HL-60/S4 treated with phorbol 12-myristate 13-acetate at 8.2 ng/mL for 4 days and 3 days (cell line): ENCODE results near the gene FCRLA.
"Not testable (repeated sequence)": the region's sequence is repeated elsewhere in the genome, so short reads cannot be mapped to it uniquely, and the experiment has no call there.

Source experiments
- in situ Hi-C: fragments of 300-500 bp; cut with MboI; formaldehyde crosslinking; loops from 2 replicates; pipeline ENCODE4 v1.15.0; 2022; ENCODE audit warnings: low sequenced_read_pairs

Gene FCRLA

GRCh38 chr1:161706482-161707347 is at the start of gene FCRLA:
FCRLA (plus strand) TSS chr1:161707229; CDS start chr1:161707265, 36 bp downstream.
- in situ Hi-C loops, result no loop called here

GRCh38 chr1:161658524-161658923 is 48.5 kb upstream of the FCRLA start:
- in situ Hi-C loops, result not testable (repeated sequence)

- in situ Hi-C loops, result not testable (repeated sequence)
Observed at GRCh38 chr1:161661660-161662311, 45.2 kb upstream of the FCRLA start.

GRCh38 chr1:161662684-161663339 is 44.2 kb upstream of the FCRLA start, which contains the start of gene FCGR2B:
FCGR2B (plus strand) TSS chr1:161663143; CDS start chr1:161663242, 99 bp downstream.
- in situ Hi-C loops, result not testable (repeated sequence)

- in situ Hi-C loops, result not testable (repeated sequence)
Observed at GRCh38 chr1:161663569-161663968, 43.5 kb upstream of the FCRLA start.

GRCh38 chr1:161664689-161665088 is 42.3 kb upstream of the FCRLA start:
- in situ Hi-C loops, result not testable (repeated sequence)

GRCh38 chr1:161671045-161672020 is 35.7 kb upstream of the FCRLA start:
- in situ Hi-C loops, result not testable (repeated sequence)

- in situ Hi-C loops, result not testable (repeated sequence)
Observed at GRCh38 chr1:161673437-161673836, 33.6 kb upstream of the FCRLA start.

- in situ Hi-C loops, result not testable (repeated sequence)
Observed at GRCh38 chr1:161674447-161674846, 32.6 kb upstream of the FCRLA start.

- in situ Hi-C loops, result not testable (repeated sequence)
Observed at GRCh38 chr1:161674908-161675307, 32.1 kb upstream of the FCRLA start.

- in situ Hi-C loops, result no loop called here
Observed at GRCh38 chr1:161676441-161676840, 30.6 kb upstream of the FCRLA start.

GRCh38 chr1:161676958-161677689 is 29.9 kb upstream of the FCRLA start:
- in situ Hi-C loops, result no loop called here

GRCh38 chr1:161678500-161678899 is 28.5 kb upstream of the FCRLA start:
- in situ Hi-C loops, result no loop called here

GRCh38 chr1:161681879-161682278 is 25.1 kb upstream of the FCRLA start:
- in situ Hi-C loops, result no loop called here

- in situ Hi-C loops, result no loop called here
Observed at GRCh38 chr1:161688946-161689345, 18.1 kb upstream of the FCRLA start.

GRCh38 chr1:161691846-161692245 is 15.2 kb upstream of the FCRLA start:
- in situ Hi-C loops, result no loop called here

- in situ Hi-C loops, result not testable (repeated sequence)
Observed at GRCh38 chr1:161693020-161693712, 13.9 kb upstream of the FCRLA start.

- in situ Hi-C loops, result not testable (repeated sequence)
Observed at GRCh38 chr1:161698302-161698701, 8.7 kb upstream of the FCRLA start.

- in situ Hi-C loops, result no loop called here
Observed at GRCh38 chr1:161702250-161702649, 4.8 kb upstream of the FCRLA start.
